ENCODE results near the gene ANK2. TPM values are rescaled to one million over a fixed set of nuclear protein-coding genes. Genes with fewer than 3 reads are reported as not detected.

The ANK2 gene
- total RNA-seq, 4 donors from 2014 or later: 74.2 to 127 (median 87.5) TPM

- no peaks in the 10 kb centered on the region for H3K36me3 ChIP-seq
- no peak overlapping the region for H3K4me3 ChIP-seq
- H3K27me3 ChIP-seq: no peaks in the 10 kb centered on the region
- peak in 1 of 2 donors; percentile 49 for ATAC-seq
- TF ChIP-seq CTCF (IDR thresholded peaks at IDR 0.05 in 4 of 5, conservative IDR thresholded peaks at IDR 0.05 in 1 of 5): no peak
- TF ChIP-seq POLR2A (IDR thresholded peaks at IDR 0.05): no peak
- in situ Hi-C loops (cut with MboI; ENCODE audit: low sequenced_read_pairs in 4 of 4): no loop called here
- peaks cover 19 to 46% of the 10 kb centered on the region in 2 donors for H3K4me1 ChIP-seq
- DNase-seq: no peak
- intact Hi-C loops (cut with DNase I; ENCODE audit: low total_unique reads): no loop called here
- H3K9me3 ChIP-seq: no peaks in the 10 kb centered on the region
- peak overlapping the region in 1 of 4 donors; percentile 27 for H3K27ac ChIP-seq
Measured at GRCh38 chr4:113170115-113170804, 120.8 kb downstream of the ANK2 start.

GRCh38 chr4:113170805-113171468 is 121.5 kb downstream of the ANK2 start:
- ATAC-seq: no peak

GRCh38 chr4:113173126-113173792 is 123.8 kb downstream of the ANK2 start:
- in situ Hi-C loops (cut with MboI; ENCODE audit: low sequenced_read_pairs in 4 of 4): no loop called here
- ATAC-seq (peak in 1 of 2 donors; percentile 21), DNase-seq (no peak)
- intact Hi-C loops (cut with DNase I; ENCODE audit: low total_unique reads): no loop called here
- H3K4me3 ChIP-seq: no peak overlapping the region
- peak overlapping the region in 3 of 4 donors; percentile 22 to 41 (median 22) for H3K27ac ChIP-seq
- TF ChIP-seq POLR2A (IDR thresholded peaks at IDR 0.05): no peak
- TF ChIP-seq CTCF (IDR thresholded peaks at IDR 0.05 in 4 of 5, conservative IDR thresholded peaks at IDR 0.05 in 1 of 5): no peak
- no peaks in the 10 kb centered on the region for H3K27me3 ChIP-seq
- H3K36me3 ChIP-seq: no peaks in the 10 kb centered on the region
- H3K4me1 ChIP-seq: peaks cover 23 to 57% of the 10 kb centered on the region in 2 donors
- no peaks in the 10 kb centered on the region for H3K9me3 ChIP-seq

More at GRCh38 chr4:113170805-113171468, 121.5 kb downstream of the ANK2 start:
- H3K4me1 ChIP-seq: peaks cover 19 to 46% of the 10 kb centered on the region in 2 donors
- H3K27me3 ChIP-seq: no peaks in the 10 kb centered on the region
- no peak for TF ChIP-seq CTCF (IDR thresholded peaks at IDR 0.05 in 4 of 5, conservative IDR thresholded peaks at IDR 0.05 in 1 of 5)
- TF ChIP-seq POLR2A (IDR thresholded peaks at IDR 0.05): no peak
- H3K27ac ChIP-seq: peak overlapping the region in 1 of 4 donors; percentile 27
- intact Hi-C loops (cut with DNase I; ENCODE audit: low total_unique reads) (no loop called here), in situ Hi-C loops (cut with MboI; ENCODE audit: low sequenced_read_pairs in 4 of 4) (no loop called here)
- no peaks in the 10 kb centered on the region for H3K36me3 ChIP-seq
- no peak for DNase-seq
- no peak overlapping the region for H3K4me3 ChIP-seq
- H3K9me3 ChIP-seq: no peaks in the 10 kb centered on the region

- H3K9me3 ChIP-seq: no peaks in the 10 kb centered on the region
- in situ Hi-C loops (cut with MboI; ENCODE audit: low sequenced_read_pairs in 4 of 4) (no loop called here), intact Hi-C loops (cut with DNase I; ENCODE audit: low total_unique reads) (no loop called here)
- H3K4me3 ChIP-seq: no peak overlapping the region
- no peaks in the 10 kb centered on the region for H3K36me3 ChIP-seq
- H3K27ac ChIP-seq: peak overlapping the region in 3 of 4 donors; percentile 22 to 41 (median 22)
- no peak for TF ChIP-seq POLR2A (IDR thresholded peaks at IDR 0.05)
- TF ChIP-seq CTCF (IDR thresholded peaks at IDR 0.05 in 4 of 5, conservative IDR thresholded peaks at IDR 0.05 in 1 of 5): no peak
- no peak for ATAC-seq
- DNase-seq: no peak
- H3K4me1 ChIP-seq: peaks cover 29 to 61% of the 10 kb centered on the region in 2 donors
- H3K27me3 ChIP-seq: no peaks in the 10 kb centered on the region
Measured at GRCh38 chr4:113173793-113174264, 124.4 kb downstream of the ANK2 start.
